ENCODE data around the gene TTLL6. TPM values are rescaled to one million over a fixed set of nuclear protein-coding genes. Genes with fewer than 3 reads are reported as not detected.

The TTLL6 gene
- total and polyA plus RNA-seq, 2 experiments from 2014 or later = 0.30 TPM; not detected in 1

GRCh38 chr17:48737330-48738043 lies 79.5 kb downstream of the TTLL6 start:
- no peak for DNase-seq (ENCODE audit: low spot score)
- TF ChIP-seq EZH2phosphoT487 (IDR thresholded peaks at IDR 0.05; ENCODE audit: low read depth, severe bottlenecking, unreplicated experiment) = no peak
- TF ChIP-seq CTCF (IDR thresholded peaks at IDR 0.05; ENCODE audit: poor library complexity) = no peak
- no peak for TF ChIP-seq EZH2 (IDR thresholded peaks at IDR 0.05; ENCODE audit: borderline replicate concordance)
- no peak overlapping the region for H3K4me2 ChIP-seq
- H3K79me2 ChIP-seq = no peaks in the 10 kb centered on the region
- no peaks in the 10 kb centered on the region for H3K9me2 ChIP-seq (replicated peaks; ENCODE audit: insufficient read depth)
- WGBS (ENCODE audit: low lambda C conversion rate, missing lambda C conversion rate) = 80% methylated on average over 4 of the region's 4 CpGs
- no peak overlapping the region for H3K27ac ChIP-seq
- H3K9me3 ChIP-seq (ENCODE audit: low read depth) = no peaks in the 10 kb centered on the region
- peaks cover 100% of the 10 kb centered on the region for H3K27me3 ChIP-seq
- peaks cover 6% of the 10 kb centered on the region for H3K4me1 ChIP-seq (ENCODE audit: insufficient read depth)
- H3K36me3 ChIP-seq (replicated peaks; ENCODE audit: insufficient read depth, low read depth) = no peaks in the 10 kb centered on the region
- no peak overlapping the region for H3K4me3 ChIP-seq
- no peak overlapping the region for H2AFZ ChIP-seq
- no peaks in the 10 kb centered on the region for H4K20me1 ChIP-seq (ENCODE audit: insufficient read depth, poor library complexity, severe bottlenecking)

GRCh38 chr17:48735062-48735351 lies 82.0 kb downstream of the TTLL6 start:
- TF ChIP-seq CTCF (IDR thresholded peaks at IDR 0.05; ENCODE audit: poor library complexity) (no peak), EZH2phosphoT487 (IDR thresholded peaks at IDR 0.05; ENCODE audit: low read depth, severe bottlenecking, unreplicated experiment) (no peak), EZH2 (IDR thresholded peaks at IDR 0.05; ENCODE audit: borderline replicate concordance) (no peak)
- Histone ChIP-seq H3K36me3 (replicated peaks; ENCODE audit: insufficient read depth, low read depth) (no peaks in the 10 kb centered on the region), H3K4me1 (ENCODE audit: insufficient read depth) (peaks cover 6% of the 10 kb centered on the region), H3K27ac (no peak overlapping the region), H3K79me2 (no peaks in the 10 kb centered on the region), H3K9me3 (ENCODE audit: low read depth) (no peaks in the 10 kb centered on the region), H3K4me3 (no peak overlapping the region), H4K20me1 (ENCODE audit: insufficient read depth, poor library complexity, severe bottlenecking) (no peaks in the 10 kb centered on the region), H3K9me2 (replicated peaks; ENCODE audit: insufficient read depth) (no peaks in the 10 kb centered on the region), H3K27me3 (peaks cover 99% of the 10 kb centered on the region), H2AFZ (no peak overlapping the region), H3K4me2 (no peak overlapping the region)
- 18% methylated on average over 7 of the region's 7 CpGs for WGBS (ENCODE audit: low lambda C conversion rate, missing lambda C conversion rate)
- DNase-seq (ENCODE audit: low spot score) = no peak

- Histone ChIP-seq H3K9me2 (replicated peaks; ENCODE audit: insufficient read depth) (no peaks in the 10 kb centered on the region), H3K27me3 (peaks cover 99% of the 10 kb centered on the region), H3K4me3 (no peak overlapping the region), H2AFZ (no peak overlapping the region), H3K27ac (no peak overlapping the region), H3K79me2 (no peaks in the 10 kb centered on the region), H4K20me1 (ENCODE audit: insufficient read depth, poor library complexity, severe bottlenecking) (no peaks in the 10 kb centered on the region), H3K4me1 (ENCODE audit: insufficient read depth) (peaks cover 6% of the 10 kb centered on the region), H3K36me3 (replicated peaks; ENCODE audit: insufficient read depth, low read depth) (no peaks in the 10 kb centered on the region), H3K4me2 (no peak overlapping the region), H3K9me3 (ENCODE audit: low read depth) (no peaks in the 10 kb centered on the region)
- no peak for TF ChIP-seq EZH2 (IDR thresholded peaks at IDR 0.05; ENCODE audit: borderline replicate concordance)
- no peak for TF ChIP-seq CTCF (IDR thresholded peaks at IDR 0.05; ENCODE audit: poor library complexity)
- no peak for TF ChIP-seq EZH2phosphoT487 (IDR thresholded peaks at IDR 0.05; ENCODE audit: low read depth, severe bottlenecking, unreplicated experiment)
- 28% methylated on average over 14 of the region's 14 CpGs for WGBS (ENCODE audit: low lambda C conversion rate, missing lambda C conversion rate)
- DNase-seq (ENCODE audit: low spot score) = no peak
These were observed 82.5 kb downstream of the TTLL6 start for GRCh38 chr17:48734333-48735061.
